NCI-H1092 (cell line): ENCODE results near the gene ACAN.

Experiments
- DNase-seq: peaks from one replicate; lab custom pipeline; 2025; lab: John Stamatoyannopoulos, UW

The ACAN gene

DNA sequence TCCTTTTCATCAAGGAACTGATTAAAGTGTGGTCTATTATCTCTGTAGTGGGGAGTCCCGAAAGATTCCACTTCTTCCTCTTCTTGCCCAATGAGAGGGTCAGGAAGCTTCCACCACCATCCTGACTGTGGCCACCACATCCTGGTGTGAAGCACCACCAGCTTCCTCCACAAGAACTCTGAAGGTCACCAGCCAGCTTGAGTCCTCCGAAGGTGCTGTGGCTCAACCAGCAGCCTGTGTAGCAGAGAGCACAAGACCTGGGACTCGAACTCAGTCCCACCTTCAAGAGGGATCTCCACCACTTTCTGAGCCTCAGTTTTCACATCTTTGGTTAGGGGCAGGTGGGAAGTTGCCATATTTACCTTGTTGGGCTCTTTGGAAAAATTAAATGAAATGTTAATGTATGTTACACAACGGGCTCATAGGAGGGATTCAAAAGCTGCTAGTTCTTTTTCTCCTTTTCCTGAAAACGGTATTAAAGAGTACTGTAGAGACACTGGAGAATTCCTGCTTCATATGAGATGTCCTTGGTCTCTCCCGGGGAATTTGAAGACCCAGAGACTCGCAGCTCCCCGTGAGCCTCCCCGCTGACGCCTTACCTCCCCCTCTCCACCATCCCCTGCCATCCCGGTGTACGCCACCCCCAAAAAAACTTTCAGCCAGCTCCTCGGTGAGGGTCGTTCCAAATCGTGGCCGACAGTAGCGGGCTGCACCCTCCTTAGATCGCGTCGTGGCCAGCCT lies 816 bp upstream of the ACAN start:
- no peak for DNase-seq

DNA sequence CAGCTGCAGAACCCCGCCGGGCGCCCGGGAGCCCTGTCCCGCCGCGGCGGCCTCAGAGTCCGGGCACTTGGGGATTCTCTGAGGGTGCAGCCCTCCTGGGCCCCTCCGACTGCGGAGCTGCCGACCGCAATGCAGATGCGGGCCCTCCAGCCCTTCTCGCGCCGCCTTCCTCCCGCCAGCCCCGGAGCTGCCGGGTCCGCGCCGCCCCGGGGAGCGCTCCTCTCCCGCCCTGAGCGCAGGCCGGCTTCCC lies 320 bp upstream of the ACAN start:
- DNase-seq: no peak

DNA sequence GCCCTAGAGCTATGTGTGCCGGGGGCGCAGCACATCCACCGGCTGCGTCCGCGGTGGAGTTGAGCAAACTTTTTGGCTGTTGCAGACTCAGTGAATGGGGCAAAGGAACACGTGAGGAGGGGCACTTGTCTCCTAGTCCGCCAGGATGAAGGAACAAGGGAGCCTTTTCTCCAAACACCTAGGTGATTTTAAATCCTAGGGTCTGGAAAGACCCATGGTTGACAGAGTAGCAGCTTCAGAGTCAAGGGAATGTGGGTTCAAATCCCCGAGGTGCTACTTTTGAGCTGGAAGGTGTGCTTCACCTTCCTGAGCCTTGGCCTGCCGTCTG lies 648 bp downstream of the ACAN start:
- DNase-seq: no peak

DNA sequence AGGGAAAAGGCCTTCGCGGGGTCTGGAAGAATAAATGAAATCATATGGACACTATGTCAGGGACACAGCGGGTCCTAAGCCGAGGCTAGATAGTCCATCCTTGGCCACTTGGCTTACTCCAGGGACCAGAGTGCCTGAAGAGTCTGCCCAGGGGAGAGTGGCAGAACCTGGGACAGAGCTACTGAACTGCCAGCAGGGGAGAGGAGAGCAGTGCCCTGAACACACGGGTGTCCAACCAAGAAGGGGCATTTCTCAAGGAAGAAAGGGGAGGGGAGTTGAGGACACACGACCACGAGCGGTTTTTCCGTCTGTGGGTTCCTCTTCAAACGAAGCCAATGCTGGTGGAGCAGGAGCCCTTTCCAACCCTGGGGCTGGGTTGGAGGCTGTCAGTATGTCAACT lies 1.0 kb downstream of the ACAN start:
- DNase-seq: no peak

DNA sequence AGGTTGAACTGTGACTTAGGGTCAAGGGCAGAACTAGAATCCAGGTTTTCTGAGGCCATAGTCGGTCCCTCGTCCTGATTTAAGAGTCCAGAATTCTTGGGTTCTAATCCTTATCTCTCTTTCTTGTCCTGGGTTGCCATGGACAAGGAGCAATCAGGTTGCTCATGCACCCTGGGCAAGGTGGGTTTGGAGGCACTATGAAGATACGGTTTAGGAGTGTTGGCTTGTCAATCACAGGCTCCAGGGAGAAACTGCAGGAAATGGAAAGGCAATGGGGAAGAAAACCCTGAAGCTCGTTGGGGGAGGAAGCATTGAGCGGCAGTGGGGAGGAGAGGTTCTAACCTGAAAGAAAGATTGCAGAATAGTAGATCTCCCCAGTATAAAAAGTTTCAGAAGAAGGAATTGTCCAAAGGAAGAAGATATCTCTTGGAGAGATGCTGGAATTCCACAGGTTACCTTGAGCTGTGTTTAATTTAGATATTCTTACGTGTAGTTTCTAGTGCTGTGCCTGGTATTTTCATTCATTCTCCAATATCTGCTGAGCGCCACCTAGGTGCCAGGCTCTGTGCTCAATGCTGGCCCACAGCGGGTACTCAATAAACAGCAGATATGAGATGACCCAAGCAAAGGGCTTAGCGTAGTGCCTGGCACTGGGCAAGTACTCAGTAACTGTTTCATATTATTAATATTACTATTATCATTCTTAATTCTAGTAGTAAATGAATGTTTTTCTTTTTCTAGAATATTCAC lies 2.0 kb downstream of the ACAN start:
- no peak for DNase-seq

DNA sequence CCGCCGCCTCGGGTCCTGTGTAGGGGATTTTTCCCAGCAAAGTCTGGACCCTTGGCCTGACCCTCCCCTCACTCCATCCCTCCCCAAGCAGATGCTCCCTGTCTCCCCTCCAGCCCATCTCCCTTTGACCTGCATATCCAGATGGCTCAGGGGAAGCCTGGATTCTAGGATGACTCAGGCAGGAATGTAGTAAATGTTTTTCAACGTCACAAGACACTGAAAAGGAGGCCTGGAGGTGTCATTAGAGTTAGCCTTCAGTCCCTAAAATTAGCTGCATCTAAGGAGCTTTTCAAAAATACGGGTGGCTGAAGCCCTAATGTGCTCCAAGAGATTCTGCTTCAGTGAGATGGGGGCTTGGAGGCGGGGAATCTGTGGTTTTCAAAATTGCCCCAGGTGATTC lies 7.2 kb downstream of the ACAN start:
- no peak for DNase-seq

DNA sequence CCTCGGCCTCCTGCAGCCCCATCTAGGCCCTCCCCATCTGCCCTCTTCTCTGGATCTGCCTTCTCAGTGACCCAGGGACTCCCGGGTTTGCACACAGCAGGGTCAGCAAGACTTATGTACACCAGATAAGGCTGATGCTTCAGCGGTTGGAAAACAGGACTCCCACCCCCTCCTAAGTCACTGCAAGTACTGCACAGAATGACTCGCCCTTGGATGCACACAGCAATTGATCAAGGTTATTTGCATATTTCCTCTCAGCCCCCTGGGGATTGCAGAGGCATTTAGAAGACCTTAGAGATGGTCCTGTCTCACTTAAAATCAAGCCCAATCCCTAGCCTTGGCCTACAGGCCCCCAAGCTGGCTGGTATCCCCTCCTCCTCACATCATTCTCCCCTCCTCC lies 8.9 kb downstream of the ACAN start:
- no peak for DNase-seq

DNA sequence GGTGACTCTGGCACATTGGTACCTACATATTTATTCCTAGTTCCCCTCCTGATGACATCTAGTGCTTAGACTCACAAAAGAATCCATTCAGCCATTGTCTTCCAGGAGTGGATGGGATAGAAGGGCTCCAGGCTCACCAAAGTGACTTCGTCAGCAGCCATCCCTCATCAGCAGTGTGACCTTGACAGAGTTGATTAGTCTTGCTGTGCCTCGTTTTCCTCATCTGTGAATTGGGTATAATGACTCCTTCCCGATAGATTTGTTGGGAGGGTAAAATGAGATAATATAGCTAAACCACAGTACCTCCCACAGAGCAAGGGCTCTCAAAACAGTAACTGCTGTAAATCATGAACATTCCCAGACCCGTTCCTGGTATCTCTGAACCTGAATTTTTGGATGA lies 10.7 kb downstream of the ACAN start:
- DNase-seq: no peak

DNA sequence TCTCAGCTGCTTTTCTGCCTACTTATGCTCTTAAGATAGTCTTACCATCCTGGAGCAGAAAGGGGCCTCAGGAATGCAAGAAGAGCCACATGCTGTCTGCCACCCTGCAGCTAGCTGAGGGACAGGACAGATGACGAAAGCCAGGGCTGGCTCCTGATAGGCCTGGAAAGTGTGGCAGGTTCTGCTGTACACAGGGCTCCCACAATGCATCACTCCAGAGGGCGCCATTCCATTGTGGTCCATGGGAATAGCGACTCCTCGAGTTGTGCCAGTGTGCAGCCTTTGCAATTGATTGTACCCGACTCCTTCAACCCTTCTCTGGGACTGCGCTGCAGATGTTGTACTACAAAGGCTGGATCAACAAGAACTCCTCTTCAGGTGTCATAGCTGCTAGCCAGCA lies 11.2 kb downstream of the ACAN start:
- DNase-seq: no peak

DNA sequence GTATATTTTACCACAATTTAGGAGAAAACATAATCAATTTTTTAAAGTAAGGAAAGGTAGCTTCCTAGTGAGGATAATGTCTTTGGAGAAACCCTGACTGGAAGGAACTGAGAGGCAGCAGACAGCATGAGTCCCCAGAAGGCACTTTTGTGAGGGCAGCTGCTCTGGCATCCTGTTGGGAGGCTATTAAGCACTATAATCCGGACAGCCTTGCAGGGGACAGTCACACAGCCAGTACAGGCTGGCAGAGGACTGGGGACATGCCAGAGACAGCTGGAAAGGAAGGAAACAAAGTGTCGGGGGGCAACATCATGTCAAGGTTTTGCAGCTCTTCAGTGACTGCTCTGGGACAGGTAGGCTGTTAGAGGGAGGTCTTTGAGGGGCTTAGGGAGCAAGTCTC lies 15.7 kb downstream of the ACAN start:
- no peak for DNase-seq

DNA sequence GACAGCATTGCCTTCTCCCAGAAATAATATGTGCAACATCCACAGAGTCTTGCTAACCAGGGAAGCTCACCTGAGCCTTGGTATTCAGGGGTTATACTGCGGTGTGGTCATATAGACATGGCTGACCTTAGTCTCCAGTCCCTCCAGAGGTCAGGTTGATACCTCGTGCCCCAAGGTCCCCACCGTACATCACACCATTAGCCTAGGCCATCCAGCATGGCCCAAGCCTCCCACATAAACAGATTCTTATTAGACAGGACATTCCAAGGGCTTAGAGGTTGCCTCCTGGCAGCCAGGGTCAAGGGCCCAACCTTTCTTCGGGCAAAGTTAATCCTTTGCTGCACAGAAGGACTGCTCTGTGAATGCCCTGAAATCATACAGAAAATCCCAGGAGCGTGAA lies 18.8 kb downstream of the ACAN start:
- no peak for DNase-seq

DNA sequence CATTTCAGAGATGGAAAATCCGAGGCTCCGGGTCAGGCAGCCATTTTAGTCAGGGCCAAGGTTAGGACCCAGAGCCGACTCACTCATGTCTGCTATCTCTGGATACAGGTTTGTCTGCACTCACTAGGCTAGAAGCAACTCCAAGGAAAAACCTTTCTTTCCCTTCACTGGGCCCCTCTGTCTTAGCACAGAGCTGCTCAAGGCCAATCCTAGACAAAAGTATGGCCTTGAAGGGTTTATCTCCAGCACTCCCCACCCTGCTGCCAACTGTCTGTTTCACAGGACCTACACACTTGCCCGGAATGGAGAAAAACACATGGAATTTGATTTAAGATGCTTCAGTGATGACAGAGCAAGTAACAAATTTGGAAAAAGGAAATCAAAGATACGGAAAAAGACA lies 25.6 kb downstream of the ACAN start:
- DNase-seq: no peak

DNA sequence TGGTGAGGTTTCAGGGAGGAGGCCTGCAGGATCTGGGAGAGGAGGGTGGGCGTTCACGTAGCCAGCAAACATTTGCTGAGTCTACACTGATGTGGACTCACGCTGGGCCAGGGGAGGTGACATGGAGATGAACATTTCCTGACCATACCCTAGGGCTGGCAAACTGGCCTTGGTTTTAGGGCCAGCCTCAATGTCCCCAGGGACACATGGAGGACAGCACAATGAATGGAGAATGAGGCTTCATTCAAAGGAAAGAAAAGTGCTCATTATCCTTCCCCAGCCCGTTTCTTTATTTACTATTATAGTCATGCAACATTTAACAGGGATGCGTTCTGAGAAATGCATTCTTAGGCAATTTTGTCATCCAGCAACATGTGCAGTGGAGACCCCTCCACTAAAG lies 26.8 kb downstream of the ACAN start:
- no peak for DNase-seq

DNA sequence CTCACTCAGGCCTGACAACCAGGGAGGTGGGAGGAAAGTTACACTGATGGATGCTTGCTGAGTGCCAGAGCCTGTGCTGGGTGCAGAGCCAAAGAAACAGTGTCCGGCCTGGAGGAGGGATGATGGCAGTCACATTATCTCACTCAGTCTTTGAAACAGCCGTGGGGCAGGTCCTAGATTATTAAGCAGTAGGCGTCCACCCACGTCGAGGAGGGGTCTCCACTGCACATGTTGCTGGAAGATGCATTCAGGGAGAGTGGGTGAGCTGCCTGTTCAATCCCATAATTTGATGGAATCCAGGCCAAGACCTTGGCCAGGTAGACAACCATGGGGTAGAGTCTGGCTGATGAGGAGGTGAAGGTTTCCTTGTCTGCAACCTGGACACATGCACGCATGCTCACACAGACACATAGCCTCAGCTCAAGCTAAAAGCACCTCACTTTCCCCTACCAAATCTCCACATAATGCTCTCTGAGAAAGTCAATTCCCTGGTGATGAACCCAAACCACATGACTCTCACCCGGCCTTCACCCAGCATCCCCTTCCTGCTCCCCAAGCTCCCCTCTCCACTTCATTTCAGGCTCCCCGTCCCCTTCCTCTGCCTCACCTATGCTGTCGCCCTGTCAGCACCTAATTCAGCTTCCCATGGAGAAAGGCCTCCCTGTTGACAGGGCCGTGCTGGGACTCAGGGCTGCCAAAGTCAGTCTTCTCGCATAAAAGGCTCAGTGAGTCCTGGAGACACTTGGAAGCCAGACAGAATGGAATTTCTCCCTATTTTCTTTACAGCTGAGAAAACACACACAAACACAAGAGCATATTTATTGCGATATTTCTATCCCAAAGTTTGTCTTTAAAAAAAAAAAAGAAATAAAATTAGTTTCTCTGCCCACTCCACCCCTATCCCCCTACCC lies 29.8 kb downstream of the ACAN start:
- DNase-seq: no peak

DNA sequence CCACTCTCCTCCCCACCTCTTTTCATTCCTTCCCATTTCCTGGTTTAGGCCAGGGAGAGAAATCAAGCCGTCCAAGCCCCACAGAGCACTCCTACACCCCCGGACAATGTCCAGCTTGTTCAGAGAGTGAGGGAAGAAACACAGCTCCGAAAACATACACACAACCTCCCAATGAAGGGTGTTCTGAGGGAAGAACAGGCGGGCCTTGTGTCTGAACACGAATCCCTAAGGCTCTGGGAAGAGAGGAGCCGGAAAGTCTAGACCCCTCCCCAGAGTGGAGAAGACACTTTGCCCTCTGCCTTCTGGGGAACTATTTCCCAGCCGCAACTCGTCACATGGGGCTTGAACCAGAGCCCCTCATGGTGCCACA lies 30.5 kb downstream of the ACAN start:
- DNase-seq: no peak

DNA sequence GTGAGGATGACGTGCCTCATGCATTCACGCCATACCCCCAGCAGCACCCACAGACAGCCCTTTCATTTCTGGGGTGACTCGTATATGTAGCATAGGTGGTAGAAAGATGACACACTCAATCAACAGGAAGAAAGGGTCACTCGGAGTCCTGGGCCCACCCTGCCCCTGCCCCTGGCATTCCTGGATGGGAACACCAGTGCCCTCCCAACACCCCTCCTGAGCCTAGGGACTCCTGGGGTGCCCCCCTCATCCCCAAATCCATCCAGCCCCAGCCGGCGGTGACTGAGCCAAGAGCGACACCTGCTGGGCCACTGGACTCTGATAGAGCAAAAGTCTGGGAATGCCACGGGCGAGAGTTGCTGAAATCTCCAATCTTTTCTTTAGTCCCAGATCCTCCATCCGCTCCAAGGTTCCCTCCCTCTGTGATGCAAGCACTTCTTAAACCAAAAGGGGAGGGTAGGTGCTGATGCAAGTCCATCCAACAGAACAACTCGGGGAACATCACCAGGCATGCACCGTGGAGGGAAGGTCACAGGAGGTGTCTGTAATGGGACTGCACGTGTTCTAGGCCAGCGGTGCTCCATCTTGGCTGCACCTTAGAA lies 31.1 kb downstream of the ACAN start:
- DNase-seq: no peak

DNA sequence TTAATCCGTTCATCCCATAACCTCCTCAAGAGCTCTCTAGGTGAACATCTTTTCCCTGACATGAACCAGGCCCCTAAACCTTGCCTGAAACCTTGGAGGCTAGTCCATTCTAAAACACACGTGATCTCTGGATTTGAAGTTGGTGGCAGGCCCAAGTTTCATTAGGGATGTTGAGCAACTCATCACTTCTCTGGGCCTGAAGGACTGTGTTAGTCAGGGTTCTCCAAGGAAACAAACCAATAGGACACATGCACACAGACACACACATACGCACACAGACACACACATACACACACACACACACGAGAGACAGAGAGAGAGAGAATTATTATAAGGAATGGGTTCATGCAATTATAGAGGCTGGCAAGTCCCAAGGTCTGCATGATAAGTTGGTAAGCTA lies 31.9 kb downstream of the ACAN start:
- DNase-seq: no peak

DNA sequence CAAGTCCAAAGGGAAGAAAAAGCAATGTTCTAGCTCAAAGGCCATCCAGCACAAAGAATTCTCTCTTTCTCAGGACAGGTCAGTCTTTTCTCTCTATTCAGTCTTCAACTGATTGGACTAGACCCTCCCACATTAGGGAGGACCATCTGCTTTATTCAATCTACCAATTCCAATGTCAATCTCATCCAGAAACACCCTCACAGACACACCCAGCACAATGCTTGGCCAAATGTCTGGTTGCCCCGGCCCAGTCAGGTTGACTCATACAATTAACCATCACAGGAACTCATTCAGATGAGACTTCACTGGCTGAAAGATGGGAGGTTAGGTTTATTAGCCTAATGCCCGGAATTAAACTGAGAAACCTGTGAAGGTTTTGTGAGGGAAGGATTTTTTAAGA lies 32.4 kb downstream of the ACAN start:
- DNase-seq: no peak

DNA sequence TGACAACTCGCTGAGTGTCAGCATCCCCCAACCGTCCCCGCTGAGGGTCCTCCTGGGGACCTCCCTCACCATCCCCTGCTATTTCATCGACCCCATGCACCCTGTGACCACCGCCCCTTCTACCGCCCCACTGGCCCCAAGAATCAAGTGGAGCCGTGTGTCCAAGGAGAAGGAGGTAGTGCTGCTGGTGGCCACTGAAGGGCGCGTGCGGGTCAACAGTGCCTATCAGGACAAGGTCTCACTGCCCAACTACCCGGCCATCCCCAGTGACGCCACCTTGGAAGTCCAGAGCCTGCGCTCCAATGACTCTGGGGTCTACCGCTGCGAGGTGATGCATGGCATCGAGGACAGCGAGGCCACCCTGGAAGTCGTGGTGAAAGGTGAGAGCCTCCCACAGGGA lies 35.4 kb downstream of the ACAN start:
- DNase-seq: no peak

DNA sequence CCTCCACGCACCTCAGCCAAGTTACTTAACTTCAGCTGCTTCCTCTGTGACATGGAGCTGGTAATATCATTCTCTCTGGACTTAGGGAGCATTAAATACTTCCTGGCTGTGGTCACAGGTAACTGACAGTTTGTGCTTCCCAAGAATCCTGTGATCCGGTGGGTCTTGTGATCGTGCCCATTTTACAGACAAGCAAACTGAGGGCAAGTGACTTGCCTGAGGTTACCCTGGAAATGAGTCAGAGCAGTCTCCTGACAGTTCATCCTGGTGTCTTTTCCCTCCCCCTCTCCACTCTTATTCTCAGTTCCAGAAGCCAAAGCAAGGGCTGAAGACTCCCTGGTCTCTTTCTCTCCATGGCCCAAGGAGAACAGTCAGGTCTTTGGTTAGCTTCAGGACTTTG lies 35.9 kb downstream of the ACAN start:
- DNase-seq: no peak

DNA sequence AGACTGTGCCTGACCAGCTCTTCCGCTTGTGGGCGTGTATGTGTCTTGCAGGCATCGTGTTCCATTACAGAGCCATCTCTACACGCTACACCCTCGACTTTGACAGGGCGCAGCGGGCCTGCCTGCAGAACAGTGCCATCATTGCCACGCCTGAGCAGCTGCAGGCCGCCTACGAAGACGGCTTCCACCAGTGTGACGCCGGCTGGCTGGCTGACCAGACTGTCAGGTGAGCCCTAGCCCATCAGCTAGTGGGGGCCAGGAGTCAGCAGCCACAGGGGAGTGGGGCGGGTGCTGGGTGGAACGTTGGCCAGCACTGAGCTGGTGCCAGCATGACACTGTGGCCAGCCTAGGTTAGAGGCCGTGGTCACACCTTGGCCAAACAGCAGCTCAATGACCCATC lies 36.7 kb downstream of the ACAN start:
- DNase-seq: no peak

DNA sequence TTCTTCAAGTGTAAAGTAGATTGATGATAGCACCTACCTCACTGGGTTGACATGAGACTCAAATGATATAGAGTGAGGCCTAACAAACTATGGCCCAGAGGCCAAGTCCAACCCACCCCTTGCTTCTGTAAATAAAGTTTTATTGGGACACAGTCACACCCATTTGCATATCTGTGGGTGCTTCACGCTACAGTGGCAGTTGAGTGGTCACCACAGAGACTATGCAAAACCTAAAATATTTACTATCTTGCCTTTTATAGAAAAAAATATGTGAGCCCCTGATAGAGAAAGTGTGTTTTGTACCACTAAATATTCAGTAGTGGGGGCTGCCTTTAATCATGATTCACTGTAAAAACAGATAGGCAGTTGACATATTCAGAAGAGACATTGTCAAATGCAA lies 38.0 kb downstream of the ACAN start:
- no peak for DNase-seq

DNA sequence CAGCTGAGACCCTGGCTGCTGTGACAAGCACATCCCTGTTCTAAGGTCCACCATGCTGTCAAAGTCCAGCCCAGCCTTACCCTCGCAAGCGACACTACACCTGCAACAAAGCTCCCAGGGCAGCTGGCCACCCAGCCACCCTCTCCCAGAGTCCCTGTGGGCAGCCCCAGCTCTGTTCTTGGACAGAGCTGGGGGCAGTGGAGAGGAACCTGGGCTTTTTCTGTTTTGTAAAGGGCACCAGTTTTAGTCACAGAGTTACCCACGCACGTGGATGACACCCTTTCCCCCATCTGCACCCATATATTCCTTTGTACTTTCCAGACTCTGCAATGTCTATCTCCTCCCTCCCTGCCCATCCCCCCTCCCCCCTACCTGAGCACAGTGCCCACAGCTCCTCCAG lies 38.9 kb downstream of the ACAN start:
- DNase-seq: no peak
